Measurements from ENCODE around the gene MMS19.
"Not testable (repeated sequence)": the region's sequence is repeated elsewhere in the genome, so short reads cannot be mapped to it uniquely, and the experiment has no call there.

Gene MMS19

DNA sequence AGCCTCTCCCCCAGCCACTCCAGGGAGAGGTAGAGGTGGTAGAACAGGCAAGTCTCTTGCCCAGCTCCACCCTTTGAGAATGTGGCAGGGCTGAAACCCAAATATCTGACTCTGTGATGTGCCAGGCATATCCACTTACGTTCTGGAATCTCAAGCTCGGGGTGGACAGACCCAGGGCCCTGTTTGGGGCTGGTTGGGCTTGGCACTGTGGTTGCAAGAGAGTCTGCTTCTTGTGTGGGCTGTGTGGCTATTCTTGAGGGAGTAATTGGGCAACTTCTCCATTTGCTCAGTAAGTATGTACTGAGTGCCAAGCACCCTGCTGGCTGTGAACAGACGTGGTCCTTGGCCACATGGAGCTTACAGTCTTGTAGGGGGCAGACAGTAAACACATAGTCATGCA lies 5.2 kb upstream of the MMS19 start:
- DNase-seq (ENCODE audit: low spot score): no peak

DNA sequence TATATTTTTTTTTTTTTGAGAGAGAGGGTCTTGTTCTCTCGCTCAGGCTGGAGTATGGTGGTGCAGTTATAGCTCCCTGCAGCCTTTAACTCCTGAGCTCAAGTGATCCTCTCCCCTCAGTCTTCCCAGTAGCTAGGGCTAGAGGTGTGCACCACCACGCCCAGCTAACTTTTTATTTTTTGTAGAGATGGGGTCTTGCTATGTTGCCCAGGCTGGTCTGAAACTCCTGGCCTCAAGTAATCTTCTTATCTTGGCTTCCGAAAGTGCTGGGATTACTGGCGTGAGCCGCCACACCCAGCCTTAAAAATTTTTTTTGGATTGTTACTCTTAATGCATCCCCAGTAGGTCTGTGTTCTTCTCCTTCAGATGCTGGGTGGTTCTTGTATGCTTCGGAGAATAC lies 4.7 kb upstream of the MMS19 start:
- DNase-seq (ENCODE audit: low spot score): no peak

DNA sequence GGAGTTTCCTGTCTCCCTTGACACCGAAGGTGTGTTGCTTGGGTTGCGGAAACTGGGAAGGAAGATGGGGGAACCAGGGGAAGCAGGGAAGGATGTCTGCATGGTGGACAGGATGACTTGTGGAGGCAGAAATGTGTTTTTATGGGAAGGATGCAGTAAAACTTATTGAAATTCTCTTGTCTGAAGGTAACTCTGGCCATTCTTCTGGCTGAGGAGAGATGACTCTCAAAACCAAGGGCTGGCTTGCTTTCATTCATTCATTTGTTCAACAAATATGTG lies 2.0 kb upstream of the MMS19 start:
- DNase-seq (ENCODE audit: low spot score): no peak

DNA sequence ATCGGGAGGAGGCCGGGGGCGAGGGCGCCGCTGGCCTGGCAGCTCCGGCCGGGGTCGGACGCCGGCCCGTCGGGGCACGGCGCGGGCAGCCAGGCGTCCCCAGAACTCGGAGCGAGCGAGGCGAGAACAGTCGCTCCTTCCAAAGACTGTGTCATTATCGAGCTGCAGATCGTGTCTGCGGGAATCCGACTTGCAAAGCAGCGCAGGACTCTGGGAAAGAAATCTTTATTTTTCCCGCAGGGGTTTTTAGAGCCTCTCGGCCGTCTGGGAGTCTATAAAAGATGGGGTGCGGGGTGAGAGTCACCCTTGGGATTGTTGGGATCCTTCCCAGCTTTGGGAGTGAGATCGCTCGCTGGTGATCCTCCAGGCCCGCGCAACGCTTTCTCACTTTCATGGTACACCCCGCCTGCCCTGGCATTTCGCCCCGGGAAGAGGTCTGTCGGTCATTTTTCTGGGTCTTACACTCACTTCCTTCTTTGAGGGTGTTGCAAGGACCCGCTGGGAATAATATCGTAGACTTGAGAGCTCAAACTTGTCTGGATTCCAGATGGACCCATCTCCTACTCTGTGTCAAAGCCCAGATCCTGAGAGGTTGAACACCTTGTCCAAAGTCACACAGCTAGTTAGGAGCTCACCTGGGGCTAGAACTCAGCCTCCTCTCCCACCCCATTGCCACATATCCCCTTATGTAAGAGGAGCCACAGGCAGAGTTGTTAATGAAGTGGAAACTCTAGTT lies 1.5 kb upstream of the MMS19 start:
- peak; percentile 6 for DNase-seq (ENCODE audit: low spot score)

DNA sequence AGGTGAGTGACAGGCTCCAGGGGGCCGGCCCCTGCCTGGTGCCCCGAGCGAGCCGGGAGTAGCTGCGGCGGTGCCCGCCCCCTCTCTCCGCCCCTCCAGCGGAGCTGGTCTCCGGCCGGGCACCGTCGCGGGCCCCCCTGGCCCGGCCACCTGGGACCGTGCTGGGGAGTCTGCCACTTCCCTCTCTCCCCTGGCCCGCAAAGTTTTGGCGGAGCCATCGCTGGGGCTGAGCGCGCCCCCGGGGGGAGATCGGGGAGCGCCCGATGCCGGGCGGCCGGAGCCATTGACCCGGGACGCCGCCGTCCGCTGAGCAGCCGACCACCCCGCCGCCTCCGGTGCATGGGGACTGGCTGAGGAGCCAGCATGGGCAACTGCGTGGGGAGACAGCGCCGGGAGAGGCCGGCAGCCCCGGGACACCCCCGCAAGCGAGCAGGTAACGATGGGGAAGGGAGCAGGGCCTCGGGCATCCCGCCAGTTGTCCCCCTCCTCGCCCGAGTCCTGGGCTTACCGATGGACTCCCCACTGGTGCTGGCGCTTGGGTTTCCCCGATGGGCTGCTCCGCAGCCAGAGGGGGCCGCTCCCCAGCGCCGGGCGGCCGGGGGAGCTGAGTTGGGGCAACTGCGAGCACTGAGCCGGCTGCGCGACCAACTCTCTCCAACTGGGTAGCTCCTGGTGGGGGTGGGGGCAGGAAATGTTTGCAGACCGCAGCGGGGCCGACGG lies 779 bp upstream of the MMS19 start, which contains the start of gene UBTD1:
TSS of gene UBTD1 (plus strand) at position 84 of the 720 bp plus-strand sequence. CDS start at position 364, 280 bp downstream.
- no peak for DNase-seq (ENCODE audit: low spot score)

DNA sequence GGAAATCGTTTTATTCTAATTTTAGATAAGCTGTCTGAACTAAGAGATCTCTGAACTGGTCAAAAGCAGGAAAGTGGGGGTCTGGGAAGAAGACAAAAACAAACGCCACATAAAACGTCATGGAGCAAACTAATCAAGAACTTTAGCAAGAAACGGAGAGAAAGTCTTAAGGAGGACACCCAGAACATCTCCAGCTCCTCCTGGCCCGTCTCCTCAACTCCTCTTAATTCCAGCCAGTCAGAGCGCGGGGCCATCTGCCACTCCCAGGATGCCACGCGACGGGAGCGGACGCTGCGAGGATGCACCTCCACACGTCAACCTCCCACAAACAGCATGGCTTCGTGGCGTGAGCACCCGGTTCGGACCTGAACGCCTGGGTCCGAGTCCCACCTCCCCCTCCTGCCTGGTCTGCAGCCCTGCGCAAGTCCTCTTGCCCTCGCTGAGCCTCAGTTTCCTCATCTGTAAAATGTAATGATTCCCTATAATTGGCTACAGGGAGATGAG lies 598 bp downstream of the MMS19 start:
- peak; percentile 88 for DNase-seq (ENCODE audit: low spot score)

DNA sequence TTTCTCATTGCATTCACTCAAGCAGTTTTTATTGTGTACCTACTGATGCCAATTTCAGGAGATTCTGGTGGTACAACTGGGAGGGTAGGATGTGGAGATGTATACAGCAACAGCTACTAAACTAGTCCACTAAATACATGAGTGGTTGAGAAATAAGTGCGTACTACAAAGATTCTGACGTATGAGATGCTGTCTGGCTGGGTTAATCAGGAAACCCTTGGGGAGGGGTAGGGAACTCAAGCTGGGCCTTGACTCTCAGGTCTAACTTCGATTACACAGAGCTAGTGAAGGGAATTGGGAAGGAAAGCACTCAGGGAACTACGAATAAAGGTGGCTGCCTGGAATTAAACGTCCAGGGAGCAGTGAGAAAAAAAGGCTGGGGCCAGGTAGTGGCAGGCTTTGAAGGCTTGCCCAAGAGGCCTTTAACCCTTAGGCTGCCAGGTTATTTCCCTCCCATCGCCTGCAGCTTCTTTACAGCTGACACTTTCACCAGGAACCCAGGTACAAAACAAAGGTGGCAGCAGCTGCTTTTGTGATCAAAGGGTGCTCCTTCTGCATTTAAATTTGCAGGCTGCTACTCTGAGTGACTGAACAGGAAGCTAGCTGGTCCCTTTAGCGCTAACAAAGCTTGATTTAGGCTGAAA lies 3.2 kb downstream of the MMS19 start:
- no peak for DNase-seq (ENCODE audit: low spot score)

DNA sequence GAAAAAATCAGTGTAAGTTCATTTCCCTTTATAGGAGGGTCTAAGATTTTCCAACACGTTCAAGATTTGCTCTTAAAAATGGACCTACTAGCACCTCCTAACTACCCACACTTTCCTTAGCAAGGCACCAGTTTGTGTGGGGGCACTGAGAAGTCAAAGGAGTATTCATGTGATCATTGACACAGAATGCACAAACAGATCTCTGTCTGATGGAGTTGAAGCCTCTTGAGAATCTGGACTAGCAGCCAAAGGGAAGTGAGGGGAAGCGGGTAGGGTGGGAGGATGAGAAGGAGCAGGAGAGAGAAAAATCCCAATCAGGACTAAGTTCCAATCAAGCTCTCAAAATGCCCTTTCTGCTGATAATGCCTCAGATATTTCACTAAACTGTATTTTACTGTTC lies 4.1 kb downstream of the MMS19 start:
- DNase-seq (ENCODE audit: low spot score): no peak

DNA sequence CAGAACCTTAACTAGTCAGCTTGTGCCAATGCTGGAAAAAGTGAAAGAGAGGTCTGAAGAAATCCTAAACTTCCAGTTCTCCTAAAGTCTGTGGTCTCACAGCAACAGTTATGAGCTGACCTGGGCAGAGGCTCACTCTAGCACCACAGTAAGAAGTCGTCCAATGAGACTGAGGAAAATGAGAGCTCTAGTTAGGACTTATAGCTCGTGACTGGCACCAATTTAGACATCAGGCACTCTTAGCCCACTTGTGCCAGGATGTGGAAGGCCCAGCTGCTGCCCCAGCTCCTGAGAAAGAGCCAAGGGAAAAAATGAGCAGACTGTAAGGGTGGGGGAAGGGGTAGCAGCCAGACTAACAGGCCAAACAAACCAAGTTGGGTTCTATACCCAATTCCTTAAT lies 7.6 kb downstream of the MMS19 start:
- DNase-seq (ENCODE audit: low spot score): no peak

DNA sequence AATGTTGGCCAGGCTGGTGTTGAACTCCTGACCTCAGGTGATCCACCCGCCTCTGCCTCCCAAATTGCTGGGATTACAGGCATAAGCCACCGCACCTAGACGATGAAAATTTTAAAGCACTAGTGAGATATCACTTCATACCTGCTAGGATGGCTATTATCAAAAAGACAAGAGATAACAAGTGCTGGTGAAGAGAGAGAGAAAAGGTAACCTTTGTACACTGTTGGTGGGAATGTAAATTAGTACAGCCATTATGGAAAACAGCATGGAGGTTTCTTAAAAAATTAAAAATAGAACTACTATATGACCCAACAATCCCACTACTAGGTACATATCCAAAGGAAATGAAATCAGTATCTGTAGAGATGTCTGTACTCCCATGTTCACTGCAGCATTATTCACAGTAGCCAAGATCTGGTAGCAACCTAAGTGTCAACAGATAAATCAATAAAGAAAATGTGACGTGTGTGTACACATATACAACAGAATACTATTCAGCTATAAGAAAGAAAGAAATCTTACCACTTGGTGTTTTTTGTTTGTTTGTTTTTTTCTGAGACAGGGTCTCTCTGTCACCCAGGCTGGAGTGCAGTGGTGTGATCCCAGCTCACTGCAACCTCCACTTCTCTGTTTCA lies 12.5 kb downstream of the MMS19 start:
- DNase-seq (ENCODE audit: low spot score): no peak

DNA sequence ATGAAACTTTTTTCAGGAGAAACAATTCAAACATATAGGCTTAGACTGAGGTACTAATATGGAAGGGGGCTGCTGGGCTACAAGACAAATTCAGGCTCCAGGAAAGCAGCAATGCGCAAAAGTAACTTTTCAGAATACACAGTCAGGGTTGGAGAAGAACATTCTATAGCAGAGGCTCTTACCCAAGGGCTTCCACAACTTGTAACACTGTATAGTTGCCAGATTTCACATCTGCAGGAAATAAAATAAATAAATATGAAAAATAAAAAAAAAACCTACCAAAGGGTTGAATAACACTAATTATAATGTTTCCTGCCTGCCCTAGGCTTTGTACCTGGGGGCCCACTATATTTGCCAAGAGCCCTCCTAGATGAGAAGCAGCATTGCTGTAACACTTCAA lies 14.3 kb downstream of the MMS19 start:
- DNase-seq (ENCODE audit: low spot score): no peak

DNA sequence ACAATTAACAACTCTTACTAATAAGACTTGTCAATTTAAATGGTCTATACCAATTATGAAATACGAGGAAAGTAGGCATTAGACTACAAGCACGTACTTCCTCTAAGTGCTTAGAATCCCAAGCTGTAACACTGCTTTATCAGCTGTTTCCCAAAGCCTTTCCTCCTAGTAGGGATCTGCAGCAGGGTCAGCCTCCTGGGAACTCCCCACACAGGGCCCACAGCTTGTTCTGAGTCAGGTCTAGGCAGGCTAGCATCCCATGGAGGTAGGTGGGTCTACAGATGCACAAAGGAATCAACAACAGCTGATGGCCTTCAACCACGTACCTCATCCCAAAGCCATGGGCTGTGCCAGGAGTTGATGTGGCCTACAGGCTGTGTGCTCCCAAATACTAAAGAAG lies 14.7 kb downstream of the MMS19 start:
- DNase-seq (ENCODE audit: low spot score): no peak

DNA sequence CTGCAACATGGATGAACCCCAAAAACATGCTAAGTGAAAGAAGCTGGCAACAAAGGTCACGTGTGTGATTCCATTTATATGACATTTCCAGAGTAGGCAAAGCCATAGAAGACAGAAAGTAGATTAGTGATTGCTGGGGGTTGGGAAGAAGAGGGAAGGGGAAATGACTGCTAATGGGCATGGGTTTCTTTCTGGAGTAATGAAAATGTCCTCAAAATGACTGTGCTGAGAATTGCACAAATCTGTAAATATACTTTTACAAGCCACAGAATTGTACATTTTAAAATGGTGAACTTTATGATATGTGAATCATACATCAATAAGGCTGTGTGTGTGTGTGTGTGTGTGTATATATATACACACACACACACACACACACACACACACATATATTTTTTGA lies 15.8 kb downstream of the MMS19 start:
- DNase-seq (ENCODE audit: low spot score): no peak

DNA sequence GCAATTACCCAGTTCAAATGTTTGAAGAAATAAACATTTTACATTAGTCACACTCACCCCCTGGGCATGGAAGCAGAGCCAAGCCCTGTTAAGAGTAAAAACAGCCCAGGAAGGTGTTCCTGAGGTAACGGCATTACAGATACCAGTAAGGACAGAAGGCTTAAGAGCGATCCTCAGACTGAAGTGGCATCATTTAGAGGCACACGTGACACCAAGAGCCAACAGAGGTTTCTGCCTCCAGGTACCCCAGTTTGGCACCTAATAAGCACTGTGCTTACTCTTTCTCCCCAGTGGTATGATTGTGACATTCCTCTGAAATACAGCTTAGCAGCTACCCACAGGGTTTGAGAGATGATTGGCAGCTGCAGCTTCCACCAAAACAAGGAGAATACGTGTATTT lies 17.2 kb downstream of the MMS19 start:
- no peak for DNase-seq (ENCODE audit: low spot score)

DNA sequence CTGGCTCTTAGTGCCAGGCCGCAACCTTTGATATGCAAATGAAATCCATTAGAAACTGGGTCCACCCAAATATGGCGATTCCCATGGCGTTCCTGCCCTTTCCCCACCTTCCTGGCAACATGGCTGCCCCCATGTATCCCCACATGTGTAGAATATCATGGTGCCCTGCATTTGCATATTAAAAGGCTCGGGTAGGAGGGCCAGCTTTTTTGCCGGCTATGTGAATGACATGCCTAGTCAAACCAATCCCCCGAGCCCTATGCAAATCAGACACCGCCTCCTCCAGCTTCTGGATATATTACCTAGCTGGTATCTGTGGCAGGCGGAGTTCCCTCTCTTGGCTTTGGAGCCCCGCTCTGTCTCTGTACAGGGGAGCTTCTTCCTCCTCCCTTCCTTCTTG lies 18.3 kb downstream of the MMS19 start:
- DNase-seq (ENCODE audit: low spot score): no peak

DNA sequence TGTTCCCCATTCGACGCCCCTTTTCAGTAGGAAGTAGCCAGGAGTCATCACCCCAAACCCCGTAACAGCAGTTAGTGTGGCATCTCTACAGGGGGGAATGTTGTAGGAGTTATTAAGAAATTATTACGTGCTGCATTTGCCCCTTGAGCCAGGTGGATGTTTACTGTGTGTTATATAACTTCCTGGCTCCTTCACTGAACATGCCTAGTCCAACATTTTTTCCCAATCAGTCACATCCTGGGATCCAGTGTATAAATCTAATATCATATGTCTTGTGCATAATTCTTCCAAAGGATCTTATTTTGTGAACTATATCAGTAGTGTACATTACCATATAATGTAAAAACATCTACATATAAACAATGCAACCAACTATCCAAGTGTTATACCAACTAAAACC lies 18.8 kb downstream of the MMS19 start:
- not testable (repeated sequence) for DNase-seq (ENCODE audit: low spot score)

DNA sequence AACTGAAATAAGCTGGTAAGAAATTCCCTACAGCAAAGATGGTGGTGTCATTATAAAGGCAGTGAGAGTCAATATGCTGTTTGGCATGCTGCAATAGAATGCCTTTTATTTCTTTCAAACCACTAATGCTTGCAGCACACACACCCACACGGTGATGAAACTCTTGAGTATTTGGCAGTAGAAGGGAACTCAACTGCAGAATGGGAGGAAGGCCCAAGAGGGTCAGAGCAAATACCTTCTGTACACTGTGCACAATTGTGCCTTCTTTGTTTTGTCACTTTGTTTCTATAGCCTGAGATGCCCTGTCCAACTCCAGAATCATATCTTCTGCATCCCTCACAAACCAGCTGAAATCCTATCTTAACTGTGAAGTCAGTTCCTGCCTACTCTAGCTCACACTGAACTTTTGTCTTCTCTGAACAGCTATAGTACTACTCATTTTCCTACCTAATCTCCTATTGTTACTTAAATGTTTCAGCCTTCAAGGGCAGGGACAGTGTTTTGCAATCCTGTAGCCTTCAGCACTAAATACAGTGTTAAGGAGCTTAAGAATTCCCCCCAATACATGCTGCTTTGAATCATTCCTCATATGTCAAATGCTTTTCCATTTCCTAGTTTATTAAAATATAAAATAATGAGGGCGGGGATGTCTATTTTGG lies 22.2 kb downstream of the MMS19 start:
- DNase-seq (ENCODE audit: low spot score): no peak

DNA sequence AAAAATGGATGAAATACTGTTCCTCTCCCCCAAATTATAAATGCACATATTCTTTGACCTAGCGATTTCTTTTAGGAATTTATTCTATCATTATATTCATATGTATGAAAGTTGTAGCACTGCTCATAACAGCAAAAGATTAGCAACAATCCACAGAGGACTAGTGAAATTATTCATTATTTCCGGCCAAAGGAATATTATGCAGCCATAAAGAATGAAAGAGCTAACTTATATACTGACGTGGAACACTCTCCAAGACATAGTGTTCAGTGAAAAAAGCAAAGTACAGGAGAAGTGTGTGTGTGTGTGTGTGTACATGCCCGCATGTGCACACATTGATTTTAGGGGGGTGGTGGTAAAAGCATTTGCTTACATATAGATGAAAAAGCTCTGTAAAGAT lies 23.3 kb downstream of the MMS19 start:
- DNase-seq (ENCODE audit: low spot score): no peak

DNA sequence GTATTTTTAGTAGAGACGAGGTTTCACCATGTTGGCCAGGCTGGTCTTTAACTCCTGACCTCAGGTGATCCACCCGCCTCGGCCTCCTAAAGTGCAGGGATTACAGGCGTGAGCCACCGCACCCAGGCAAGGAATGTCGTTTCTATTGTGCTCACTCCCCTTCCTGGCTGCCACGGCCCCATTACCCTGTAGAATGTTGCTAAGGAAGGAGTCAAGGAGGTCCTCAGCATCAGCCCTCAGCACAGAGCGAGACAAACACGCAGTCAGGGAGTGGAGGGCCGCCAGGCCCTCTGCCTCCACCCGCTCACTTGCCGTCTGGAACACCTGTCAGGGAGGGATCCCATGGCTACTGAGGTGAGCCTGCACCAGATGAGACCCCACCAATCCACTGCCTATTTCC lies 29.4 kb downstream of the MMS19 start:
- DNase-seq (ENCODE audit: low spot score): not testable (repeated sequence)

DNA sequence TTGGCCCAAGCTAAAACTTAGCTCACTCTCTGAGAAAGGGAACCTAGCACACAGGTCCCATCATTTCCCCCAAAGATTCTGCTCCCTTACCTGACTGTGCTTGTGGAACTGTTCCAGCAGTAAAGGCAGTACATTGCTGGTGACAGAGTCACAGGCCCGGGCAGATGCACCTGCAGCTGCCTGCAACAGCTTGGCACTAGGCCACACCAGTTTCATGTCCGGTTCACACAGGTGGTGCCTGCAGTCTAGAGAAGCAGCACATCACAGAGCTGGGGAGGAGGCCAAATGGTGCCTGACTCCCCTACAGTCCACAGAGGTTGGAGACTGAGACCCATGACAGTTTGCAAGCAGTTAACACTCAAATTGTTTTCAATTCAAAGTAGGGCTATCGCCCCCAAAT lies 30.1 kb downstream of the MMS19 start:
- DNase-seq (ENCODE audit: low spot score): no peak

DNA sequence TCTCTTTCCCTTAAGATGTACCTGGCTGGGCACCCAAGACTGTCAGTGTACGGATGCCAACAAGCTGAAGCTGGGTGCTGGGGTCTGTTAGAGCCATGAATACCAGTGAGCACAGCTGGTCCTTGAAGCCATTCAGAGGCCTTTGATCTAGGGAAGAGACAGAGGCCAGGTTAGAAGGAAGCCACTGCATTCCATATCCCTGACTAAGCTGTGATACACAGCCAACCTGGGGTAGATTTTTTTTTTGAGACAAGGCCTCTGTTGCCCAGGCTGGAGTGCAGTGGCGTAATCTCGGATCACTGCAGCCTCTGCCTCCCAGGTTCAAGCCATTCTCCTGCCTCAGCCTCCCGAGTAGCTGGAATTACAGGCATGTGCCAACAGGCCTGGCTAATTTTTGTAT lies 31.5 kb downstream of the MMS19 start:
- no peak for DNase-seq (ENCODE audit: low spot score)

DNA sequence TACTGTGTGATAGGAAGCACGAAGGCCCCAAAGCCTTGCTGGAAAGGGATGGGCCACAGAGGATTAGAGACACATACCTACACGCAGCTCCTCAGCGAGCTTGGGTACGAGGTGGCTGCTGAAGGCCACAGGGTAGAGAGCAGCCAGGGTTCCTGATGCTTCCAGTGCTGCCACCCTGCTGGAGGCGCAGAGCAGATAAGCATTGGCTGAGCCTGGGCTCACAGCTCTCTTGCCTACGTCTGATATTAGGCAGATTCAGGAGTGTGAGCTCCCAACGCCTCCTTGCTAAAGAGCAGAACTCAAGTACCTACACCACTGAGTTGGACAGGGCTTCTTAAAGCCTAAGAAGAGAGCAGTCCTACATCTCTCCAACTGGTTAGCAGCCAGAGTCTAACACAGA lies 32.2 kb downstream of the MMS19 start:
- DNase-seq (ENCODE audit: low spot score): no peak
